AG10803 (cell line): Measurements from ENCODE around the gene CELF2.
A peak's percentile ranks its signal among the peaks of the same experiment; 100 is the strongest.

Experiments
- DNase-seq: peaks from one replicate; pipeline ENCODE4 v3.0.0; 2010; ENCODE audit warnings: low read depth
- H3K4me3 ChIP-seq: 2 replicates; pipeline ENCODE4 v1.5.1; 2011; ENCODE audit warnings: mild to moderate bottlenecking, low read length, control low read depth
- TF ChIP-seq, protein P1 (sequence below): conservative IDR thresholded peaks from 2 replicates; pipeline ENCODE4 v1.5.1; 2011; ENCODE audit warnings: mild to moderate bottlenecking, low read length, control low read depth, inconsistent platforms

The CELF2 gene

DNA sequence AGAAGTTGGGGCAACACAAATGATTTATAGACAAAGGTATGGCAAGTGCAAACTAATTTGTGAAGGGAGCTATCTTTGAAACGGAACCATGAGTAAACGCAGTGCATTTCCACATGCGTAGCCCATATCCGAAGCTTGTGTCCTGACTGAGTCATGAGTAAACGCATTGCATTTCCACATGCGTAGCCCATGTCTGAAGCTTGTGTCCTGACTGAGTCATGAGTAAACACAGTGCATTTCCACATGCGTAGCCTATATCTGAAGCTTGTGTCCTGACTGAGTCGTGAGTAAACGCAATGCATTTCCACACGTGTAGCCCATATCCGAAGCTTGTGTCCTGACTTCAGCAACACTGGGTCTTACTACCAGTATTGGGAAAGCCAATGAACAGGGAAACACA lies 95.0 kb downstream of the CELF2 start:
- DNase-seq: no peak
- H3K4me3 ChIP-seq: no peak overlapping the region
- TF ChIP-seq, protein P1, sequence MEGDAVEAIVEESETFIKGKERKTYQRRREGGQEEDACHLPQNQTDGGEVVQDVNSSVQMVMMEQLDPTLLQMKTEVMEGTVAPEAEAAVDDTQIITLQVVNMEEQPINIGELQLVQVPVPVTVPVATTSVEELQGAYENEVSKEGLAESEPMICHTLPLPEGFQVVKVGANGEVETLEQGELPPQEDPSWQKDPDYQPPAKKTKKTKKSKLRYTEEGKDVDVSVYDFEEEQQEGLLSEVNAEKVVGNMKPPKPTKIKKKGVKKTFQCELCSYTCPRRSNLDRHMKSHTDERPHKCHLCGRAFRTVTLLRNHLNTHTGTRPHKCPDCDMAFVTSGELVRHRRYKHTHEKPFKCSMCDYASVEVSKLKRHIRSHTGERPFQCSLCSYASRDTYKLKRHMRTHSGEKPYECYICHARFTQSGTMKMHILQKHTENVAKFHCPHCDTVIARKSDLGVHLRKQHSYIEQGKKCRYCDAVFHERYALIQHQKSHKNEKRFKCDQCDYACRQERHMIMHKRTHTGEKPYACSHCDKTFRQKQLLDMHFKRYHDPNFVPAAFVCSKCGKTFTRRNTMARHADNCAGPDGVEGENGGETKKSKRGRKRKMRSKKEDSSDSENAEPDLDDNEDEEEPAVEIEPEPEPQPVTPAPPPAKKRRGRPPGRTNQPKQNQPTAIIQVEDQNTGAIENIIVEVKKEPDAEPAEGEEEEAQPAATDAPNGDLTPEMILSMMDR: no peak

DNA sequence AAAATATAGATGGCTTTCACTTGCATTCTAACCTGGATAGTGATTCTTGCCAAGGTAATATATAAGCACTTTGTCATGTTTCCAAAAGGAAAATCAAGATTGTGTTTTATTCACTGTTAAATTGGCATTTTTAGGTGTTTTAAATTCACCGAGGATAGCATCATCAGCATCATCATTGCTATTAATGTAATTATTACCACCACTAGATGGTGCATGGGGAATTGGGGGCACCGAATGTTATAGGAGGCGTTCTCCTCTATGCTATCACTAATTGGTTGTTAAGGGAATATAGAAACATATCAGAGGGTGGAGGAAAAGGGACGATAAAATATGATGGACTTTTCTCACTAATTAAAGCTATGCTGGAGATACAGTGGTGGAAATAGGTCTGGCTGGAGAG lies 95.5 kb downstream of the CELF2 start:
- no peak for DNase-seq
- no peak overlapping the region for H3K4me3 ChIP-seq
- TF ChIP-seq, protein P1: peak; percentile 21

DNA sequence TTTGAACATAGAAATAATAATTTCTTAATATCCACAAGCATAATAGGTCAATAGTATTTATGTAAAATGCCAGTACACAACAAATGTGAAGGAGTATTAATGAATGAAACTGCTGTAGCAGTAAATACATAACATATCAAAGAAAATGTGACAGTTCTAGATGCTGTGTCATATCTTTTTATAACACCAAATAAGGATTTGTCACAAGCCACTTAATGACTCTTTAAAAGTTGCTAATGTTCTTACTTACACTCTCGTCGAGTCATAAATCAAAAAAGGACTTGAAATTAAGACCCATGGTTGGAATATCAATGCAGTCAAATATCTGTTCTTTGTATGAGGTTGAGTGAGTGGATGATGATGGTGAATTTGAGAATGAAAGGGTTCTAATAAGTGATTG lies 96.6 kb downstream of the CELF2 start:
- DNase-seq: no peak
- TF ChIP-seq, protein P1: no peak
- H3K4me3 ChIP-seq: no peak overlapping the region

DNA sequence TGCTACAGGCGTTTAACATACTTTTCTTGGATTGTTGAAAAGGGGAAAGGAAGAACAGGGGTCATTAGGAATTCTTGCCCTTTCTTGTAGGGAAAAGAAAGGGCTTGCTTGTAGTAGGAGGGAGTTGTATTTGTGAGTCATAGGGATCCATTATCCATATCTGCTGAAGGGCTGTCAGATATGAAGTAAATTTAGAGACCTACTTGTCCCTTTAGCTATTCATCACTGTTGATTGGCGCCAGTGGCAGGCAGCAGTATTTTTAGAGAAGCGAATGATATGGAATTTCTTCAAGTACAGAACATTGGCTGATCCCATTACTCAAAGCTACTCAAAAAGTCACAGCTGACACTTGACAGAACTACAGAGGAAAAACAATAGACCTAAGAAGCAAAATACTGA lies 97.7 kb downstream of the CELF2 start:
- TF ChIP-seq, protein P1: no peak
- no peak overlapping the region for H3K4me3 ChIP-seq
- DNase-seq: no peak

DNA sequence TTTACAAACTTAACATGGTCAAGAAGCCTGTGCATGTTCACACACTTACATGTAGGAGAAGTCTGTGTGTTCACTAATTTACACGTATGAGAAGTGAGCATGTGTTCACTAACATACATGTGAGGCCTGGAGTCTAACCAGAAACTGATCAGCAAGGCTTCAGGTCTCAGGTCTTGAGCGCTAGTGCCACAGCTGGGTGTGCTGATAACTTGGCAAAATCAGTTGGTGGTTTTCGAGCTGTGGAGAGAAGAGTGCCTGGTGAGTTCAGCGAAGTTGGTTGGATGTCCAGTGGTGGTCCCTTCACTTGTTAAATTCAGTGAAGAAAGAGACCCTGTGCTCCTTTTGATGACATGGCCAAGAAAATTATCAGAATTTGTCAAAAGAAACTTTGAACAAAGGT lies 98.7 kb downstream of the CELF2 start:
- TF ChIP-seq, protein P1: no peak
- DNase-seq: no peak

DNA sequence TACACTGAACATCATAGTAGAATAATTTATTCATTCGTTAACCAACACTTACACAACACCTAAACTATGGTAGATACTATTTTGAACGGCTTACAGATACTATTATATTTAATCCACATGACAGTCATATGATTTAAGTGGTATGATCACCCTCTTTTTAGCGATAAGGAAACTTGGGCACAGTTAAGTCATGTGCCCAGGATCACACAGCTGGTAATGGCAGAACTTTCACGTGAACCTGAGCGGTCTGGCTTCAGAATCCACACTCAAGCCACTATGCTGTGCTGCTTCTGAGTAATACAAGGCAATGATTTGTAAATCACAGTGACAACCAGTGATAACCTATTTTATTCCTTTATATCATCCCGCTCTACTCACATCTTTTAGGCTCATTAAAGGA lies 99.1 kb downstream of the CELF2 start:
- no peak overlapping the region for H3K4me3 ChIP-seq
- TF ChIP-seq, protein P1: no peak
- no peak for DNase-seq

More for the DNA sequence above, 98.7 kb downstream of the CELF2 start:
- no peak overlapping the region for H3K4me3 ChIP-seq

DNA sequence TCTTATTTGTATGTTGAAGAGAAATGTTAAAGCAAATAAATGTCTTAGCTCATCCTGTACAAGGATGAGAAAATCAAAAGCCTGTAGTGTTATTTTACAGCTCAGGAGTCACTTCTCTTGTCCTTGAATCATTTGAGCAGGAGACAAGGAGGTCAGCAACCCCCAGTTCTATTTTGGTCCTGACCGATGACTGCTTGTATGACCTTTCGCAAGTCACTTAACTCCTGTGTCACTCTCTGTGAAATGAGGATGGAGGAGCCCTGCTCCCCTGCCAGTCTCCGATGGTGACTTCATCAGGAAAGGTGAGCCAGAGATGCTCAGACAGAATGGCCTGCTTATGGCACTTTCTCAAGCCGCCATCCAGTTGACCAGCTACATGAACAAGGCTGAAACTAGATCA lies 101.0 kb downstream of the CELF2 start:
- no peak overlapping the region for H3K4me3 ChIP-seq
- DNase-seq: no peak
- TF ChIP-seq, protein P1: no peak
